HG03066 (cell line): ENCODE measurements around the gene EDEM2.
A peak's percentile ranks its signal among the peaks of the same experiment; 100 is the strongest.
"Not testable (repeated sequence)": the region's sequence is repeated elsewhere in the genome, so short reads cannot be mapped to it uniquely, and the experiment has no call there.

ENCODE experiments used
- ATAC-seq: cut with Tn5 transposase; IDR thresholded peaks from one replicate; pipeline ENCODE4 v1.9.1; 2021; ENCODE audit warnings: low read depth; ENCODE audit not compliant: unreplicated experiment

The EDEM2 gene

DNA sequence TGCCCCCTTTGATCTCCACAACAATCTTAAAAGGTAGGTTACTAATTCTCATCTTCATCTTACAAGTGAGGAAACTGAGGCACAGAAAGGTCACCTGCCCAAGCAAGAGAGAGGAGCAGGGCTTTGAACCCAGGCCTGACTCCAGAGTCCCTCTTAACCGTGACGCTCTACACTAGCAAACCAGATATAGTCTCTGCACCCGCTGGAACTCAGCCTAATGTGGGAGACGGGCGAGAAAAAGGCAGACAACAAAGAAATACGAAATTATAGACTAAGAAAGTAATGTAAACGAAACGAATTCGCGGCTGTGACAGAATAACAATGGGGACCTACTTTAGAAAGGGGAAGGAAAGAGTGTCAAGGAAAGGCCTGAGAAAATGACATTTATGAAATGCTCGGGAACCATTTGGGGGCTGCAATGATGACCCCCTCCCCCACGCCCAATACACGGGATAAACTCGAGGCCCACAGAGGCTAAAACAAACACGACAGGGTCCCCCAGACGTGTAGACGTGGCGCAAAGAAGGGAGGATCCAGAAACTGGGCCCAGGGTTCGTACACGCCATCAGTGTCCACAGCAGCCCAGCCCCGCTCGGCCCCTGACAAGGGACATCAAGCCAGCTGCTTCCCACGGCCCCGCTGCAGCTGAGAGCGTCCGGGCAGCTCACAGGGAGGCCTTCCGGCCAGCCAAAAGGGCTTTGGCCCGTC, 55.2 kb downstream of the EDEM2 start:
- ATAC-seq = peak; percentile 10

DNA sequence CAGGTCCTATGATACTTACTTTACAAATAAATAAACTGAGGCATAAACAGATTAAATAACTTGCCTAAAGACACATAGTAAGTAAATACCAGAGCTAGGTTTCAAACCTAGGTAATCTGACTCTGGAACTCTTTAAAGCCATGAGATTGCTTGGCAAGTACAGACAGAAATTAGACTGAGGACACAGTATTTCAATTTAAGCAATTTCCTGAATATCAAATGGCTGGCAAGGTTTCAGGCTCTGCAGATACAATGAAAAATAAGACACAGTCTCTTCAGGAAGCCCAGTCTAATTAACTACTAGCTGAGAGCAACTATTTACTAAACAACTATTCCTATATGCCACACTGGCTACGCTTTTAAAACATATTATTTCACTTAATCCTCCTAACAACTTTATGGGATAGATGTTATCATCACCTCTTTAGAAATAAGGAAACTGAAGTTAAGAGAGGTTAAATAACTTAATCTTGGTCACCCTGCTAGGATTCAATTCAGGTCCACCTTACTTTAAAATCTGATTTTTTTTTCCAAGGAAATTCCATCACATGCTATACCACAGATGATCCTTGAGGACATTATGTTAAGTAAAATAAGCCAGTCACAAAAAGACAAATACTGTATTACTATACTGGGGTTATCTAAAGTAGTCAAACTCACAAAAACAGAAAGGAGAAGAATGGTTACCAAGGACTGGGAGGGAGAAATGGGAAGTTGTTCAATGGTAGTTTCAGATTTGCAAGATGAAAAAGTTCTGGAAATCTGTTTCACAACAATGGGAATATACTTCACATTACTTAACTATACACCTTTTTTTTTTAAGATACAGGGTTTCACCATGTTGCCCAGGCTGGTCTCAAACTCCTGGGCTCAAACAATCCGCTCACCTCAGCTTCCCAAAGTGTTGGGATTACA, 58.6 kb downstream of the EDEM2 start:
- ATAC-seq = no peak

DNA sequence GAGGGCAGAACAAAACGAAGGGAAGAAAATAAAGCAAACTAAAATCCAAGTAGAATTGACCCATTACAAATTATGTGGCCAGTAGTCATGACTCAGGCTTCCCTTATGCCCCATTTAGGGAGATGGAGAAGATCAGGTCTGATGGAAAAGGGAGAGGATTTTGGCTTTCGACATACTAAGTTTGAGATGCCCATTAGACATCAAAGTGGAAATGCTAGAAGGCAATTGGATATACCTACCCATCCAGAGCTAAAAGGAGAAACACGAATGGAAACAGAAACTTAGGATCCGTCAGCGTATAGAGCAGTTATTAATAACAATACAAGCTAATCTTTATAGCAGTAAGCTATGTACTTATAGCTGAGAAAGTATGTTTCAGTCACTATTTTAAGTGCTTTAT, 59.3 kb downstream of the EDEM2 start:
- ATAC-seq = no peak

DNA sequence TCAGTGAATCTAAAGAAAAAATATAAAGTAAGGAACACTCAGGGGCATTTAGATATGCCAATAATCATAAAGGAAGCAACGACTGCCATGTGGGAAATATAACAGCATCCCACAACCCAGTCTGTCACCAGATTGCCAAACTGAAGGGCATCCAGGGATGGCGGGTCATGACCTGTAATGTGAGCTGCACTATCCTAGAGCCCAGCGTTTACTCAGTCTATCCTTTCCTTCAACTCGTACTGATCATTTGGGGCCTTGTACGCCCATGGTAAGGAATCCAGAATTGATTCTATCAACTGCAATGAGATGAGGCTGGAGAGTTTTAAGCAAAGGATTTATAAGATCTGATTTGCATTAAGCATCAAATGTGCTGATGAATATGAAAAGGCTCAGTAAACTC, 59.8 kb downstream of the EDEM2 start:
- no peak for ATAC-seq

DNA sequence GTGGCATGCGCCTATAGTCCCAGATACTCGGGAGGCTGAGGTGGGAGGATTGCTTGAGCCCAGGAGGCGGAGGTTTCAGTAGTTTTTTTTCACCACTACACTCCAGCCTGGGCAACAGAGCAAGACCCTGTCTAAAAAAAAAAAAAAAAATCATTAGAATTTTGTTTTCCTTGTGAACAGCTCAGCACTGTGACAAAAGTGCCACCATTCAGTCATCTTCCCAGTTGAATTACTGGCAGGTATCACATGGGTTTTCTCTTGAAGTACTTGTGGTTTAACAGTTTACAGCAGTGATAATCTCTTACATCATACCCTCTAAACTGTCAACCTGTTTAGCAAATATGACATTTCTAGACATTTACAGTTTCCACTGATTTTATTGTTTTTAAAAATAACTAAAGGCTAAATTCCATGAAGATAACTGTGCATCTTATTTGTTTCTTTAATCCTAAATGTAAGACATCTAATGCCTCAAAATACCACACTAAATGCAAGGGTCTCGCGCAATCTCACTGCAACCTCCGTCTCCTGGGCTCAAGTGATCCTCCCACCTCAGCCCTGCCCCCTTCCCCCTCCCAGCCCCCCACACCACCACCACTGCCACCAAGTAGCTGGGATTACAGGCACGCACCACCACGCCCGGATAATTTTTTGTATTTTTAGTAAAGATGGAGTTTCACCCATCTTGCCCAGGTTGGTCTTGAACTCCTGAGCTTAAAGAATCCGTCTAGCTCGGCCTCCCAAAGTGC, 61.5 kb downstream of the EDEM2 start:
- no peak for ATAC-seq

DNA sequence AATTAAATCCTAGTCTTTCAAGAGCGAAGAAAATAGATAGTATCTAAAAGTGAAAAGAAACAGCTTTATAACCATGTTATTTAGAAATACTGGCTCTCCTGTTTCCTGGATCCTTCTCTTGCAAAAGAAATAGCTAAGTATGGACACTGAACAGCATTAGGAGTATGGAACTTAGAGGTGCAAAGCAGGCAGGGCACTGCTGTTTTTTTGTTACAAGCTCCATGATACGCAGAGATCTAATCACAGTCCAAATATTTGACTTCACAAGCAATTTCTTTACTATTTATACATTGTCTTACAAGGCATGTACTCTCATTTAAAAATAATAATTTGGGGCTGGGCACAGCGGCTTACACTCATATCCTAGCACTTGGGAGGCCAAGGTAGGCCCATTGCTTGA, 62.1 kb downstream of the EDEM2 start:
- ATAC-seq = no peak

DNA sequence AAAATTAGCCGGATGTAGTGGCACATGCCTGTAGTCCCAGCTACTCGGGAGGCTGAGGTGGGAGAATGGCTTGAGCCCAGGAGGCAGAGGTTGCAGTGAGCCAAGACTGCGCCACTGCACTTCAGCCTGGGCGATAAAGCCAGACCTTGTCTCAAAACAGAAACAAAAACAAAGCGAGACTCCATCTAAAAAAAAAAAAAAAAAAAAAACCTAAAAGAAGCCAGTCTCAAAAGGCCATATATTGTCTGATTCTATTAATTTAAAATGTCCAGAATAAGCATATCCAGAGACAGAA, 66.8 kb downstream of the EDEM2 start:
- not testable (repeated sequence) for ATAC-seq

DNA sequence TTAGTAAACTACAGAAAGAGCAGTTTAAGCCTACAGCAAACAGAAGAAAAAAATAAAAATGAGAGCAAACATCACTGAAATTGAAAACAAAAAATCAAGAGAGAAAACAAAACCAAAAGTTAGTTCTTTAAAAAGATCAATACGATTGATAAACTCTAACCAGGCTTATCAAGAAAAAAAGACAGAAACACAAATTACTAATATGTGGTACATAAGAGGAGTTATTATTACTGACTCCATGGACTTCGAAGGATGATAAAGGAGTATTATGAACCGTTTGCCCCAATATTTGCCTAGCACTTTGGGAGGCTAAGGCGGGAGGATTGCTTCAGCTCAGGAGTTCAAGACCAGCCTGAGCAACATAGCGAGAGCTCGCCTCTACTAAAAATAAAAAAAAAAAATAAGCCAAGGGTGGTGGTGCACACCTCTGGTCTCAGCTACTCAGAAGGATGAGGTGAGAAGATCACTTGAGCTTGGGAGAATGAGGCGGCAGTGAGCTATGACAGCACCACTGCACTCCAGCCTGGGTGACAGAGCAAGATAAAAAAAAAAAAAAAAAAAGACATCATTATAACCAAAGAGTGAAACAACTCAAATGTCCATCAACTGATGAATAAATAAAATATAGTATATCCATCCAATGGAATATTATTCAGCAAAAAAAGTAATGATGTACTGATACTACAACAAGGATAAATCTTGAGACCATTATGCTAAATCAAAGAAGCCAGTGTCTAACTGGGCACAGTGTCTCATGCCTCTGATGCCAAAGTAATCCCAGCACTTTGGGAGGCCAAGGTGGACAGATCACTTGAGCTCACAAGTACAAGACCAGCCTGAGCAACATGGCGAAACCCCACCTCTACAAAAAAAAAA, 67.4 kb downstream of the EDEM2 start:
- no peak for ATAC-seq

DNA sequence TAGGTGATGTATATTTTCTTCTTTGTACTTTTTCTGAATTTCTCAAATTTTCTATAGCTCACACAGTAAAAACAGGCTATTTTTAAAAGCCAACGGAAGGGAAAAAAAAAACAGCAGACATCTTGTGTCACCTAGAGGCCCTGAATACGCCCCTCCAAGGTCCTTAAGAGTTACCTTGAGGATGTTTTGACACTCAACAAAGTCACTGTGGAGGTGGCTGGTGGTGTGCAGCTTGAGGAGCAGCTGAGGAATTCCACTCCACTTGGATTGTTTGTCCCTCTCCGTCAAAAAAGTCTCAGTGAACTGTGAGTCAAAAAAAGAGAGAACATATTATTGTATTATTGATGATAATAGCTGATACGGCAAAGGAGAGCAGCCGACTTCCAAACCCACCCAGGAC, 69.3 kb downstream of the EDEM2 start:
- ATAC-seq = no peak

DNA sequence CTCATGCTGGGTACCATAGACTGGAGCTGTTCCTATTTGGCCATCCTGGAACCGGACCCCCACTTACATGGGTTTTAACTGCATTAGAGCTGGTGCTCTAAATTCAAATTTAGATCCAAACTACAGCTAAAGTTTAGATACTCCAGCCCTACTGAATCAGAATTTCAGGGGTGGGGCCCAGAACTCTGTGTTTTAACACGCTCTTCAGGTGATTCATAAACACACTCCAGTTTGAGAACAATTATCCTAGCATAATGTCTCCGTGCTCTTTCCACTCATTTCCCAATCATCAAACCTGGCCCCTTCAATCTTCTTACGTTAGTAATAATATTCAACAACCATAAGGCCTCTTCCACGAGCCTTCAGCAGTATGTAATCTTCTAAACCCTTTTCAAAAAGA, 69.8 kb downstream of the EDEM2 start:
- no peak for ATAC-seq

DNA sequence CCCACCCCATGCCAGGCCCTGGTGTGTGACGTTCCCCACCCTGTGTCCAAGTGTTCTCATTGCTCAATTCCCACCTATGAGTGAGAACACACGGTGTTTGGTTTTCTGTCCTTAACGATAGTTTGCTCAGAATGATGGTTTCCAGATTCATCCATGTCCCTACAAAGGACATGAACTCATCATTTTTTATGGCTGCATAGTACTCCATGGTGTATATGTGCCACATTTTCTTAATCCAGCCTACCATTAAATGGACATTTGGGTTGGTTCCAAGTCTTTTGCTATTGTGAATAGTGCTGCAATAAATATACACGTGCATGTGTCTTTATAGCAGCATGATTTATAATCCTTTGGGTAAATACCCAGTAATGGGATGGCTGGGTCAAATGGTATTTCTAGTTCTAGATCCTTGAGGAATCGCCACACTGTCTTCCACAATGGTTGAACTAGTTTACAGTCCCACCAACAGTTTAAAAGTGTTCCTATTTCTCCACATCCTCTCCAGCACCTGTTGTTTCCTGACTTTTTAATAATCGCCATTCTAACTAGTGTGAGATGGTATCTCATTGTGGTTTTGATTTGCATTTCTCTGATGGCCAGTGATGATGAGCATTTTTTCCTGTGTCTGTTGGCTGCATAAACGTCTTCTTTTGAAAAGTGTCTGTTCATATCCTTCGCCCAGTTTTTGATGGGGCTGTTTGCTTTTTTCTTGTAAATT, 75.5 kb downstream of the EDEM2 start:
- ATAC-seq = not testable (repeated sequence)

DNA sequence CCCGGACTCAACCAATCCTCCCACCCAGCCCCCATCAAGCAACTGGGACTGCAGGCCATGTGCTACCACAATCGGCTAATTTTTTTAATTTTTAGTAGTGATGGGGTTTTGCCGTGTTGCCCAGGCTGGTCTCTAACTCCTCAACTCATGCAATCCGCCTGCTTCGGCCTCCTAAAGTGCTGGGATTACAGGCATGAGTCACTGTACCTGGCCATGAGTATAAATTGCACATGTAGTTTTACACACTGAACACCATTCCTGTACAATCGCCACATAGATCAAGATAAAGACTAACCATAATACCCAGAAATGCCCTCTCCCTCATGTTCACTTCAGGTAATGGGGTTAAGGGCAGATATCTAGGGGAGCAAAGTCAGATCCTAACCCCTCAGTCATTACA, 80.9 kb downstream of the EDEM2 start:
- ATAC-seq = no peak
